Osteoblast (primary cell): Measurements from ENCODE around the gene CSAG1. TPM values are rescaled to one million over a fixed set of nuclear protein-coding genes. Genes with fewer than 3 reads are reported as not detected.
"Not testable (repeated sequence)": the region's sequence is repeated elsewhere in the genome, so short reads cannot be mapped to it uniquely, and the experiment has no call there.

Experiments used
- DNase-seq: peaks from one replicate; pipeline ENCODE4 v3.0.0; 2011; ENCODE audit warnings: low spot score, mixed read lengths; ENCODE audit not compliant: insufficient read length; ENCODE audit errors: missing footprints
- H2AFZ ChIP-seq: 2 replicates; pipeline ENCODE4 v1.6.0; 2011; ENCODE audit warnings: mild to moderate bottlenecking, low read length
- H3K27ac ChIP-seq: 2 replicates; pipeline ENCODE4 v1.5.1; 2011; ENCODE audit warnings: mild to moderate bottlenecking, low read depth, low read length, moderate library complexity
- H3K27me3 ChIP-seq: 2 replicates; pipeline ENCODE4 v1.6.0; 2012; ENCODE audit warnings: mild to moderate bottlenecking, control low read depth, inconsistent platforms, low read length, moderate library complexity; ENCODE audit not compliant: insufficient read depth
- H3K36me3 ChIP-seq: 2 replicates; pipeline ENCODE4 v1.5.1; 2011; ENCODE audit warnings: mild to moderate bottlenecking, low read length, control low read depth, moderate library complexity; ENCODE audit not compliant: insufficient read depth
- H3K4me1 ChIP-seq: 2 replicates; pipeline ENCODE4 v1.5.1; 2011; ENCODE audit warnings: mild to moderate bottlenecking, low read length, control low read depth, moderate library complexity; ENCODE audit not compliant: insufficient read depth
- H3K4me2 ChIP-seq: 2 replicates; pipeline ENCODE4 v1.6.0; 2011; ENCODE audit warnings: mild to moderate bottlenecking, low read length; ENCODE audit not compliant: insufficient read depth
- H3K4me3 ChIP-seq: fragments of 200-600 bp; sonication (generic); 3 replicates; pipeline ENCODE4 v1.5.1; 2012; ENCODE audit warnings: mild to moderate bottlenecking, low read length, inconsistent platforms; ENCODE audit not compliant: insufficient read depth
- H3K79me2 ChIP-seq: 2 replicates; pipeline ENCODE4 v1.6.0; 2012; ENCODE audit warnings: mild to moderate bottlenecking, low read length, control low read depth, inconsistent platforms; ENCODE audit not compliant: insufficient read depth
- H3K9me3 ChIP-seq: 2 replicates; pipeline ENCODE4 v1.5.1; 2011; ENCODE audit warnings: low read depth, low read length, control low read depth
- H4K20me1 ChIP-seq: 2 replicates; pipeline ENCODE4 v1.6.0; 2012; ENCODE audit warnings: mild to moderate bottlenecking, low read length, control low read depth; ENCODE audit not compliant: insufficient read depth
- total RNA-seq: library from RNA; depleted of rRNA; stranded (reverse); fragments of >200 nt; gene quantifications from 2 replicates; pipeline ENCODE4 v1.2.3, GENCODE V29; 2012
- TF ChIP-seq, protein P1 (sequence below): IDR thresholded peaks from 2 replicates; pipeline ENCODE4 v1.5.1; 2011; ENCODE audit warnings: mild to moderate bottlenecking, low read depth, low read length, moderate library complexity; ENCODE audit errors: extremely low read depth

Gene CSAG1
- total RNA-seq, 1 donor: not detected

DNA sequence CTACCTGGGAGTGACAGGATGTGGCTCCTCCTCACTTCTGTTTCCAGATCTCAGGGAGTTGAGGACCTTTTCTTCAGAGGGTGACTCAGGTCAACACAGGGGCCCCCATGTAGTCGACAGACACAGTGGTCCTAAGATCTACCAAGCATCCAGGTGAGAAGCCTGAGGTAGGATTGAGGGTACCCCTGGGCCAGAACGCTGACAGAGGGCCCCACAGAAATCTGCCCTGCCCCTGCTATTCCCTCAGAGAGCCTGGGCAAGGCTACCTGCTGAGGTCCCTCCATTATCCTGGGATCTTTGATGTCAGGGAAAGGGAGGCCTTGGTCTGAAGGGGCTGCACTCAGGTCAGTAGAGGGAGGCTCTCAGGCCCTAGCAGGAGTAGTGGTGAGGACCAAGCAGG lies 1.6 kb upstream of the CSAG1 start:
- Histone ChIP-seq H3K27me3 (no peaks in the 10 kb centered on the region), H3K79me2 (no peaks in the 10 kb centered on the region), H3K36me3 (no peaks in the 10 kb centered on the region), H3K4me3 (no peak overlapping the region), H4K20me1 (no peaks in the 10 kb centered on the region), H3K9me3 (no peaks in the 10 kb centered on the region), H3K27ac (no peak overlapping the region), H2AFZ (no peak overlapping the region), H3K4me1 (no peaks in the 10 kb centered on the region), H3K4me2 (no peak overlapping the region)
- DNase-seq: no peak
- TF ChIP-seq, protein P1, sequence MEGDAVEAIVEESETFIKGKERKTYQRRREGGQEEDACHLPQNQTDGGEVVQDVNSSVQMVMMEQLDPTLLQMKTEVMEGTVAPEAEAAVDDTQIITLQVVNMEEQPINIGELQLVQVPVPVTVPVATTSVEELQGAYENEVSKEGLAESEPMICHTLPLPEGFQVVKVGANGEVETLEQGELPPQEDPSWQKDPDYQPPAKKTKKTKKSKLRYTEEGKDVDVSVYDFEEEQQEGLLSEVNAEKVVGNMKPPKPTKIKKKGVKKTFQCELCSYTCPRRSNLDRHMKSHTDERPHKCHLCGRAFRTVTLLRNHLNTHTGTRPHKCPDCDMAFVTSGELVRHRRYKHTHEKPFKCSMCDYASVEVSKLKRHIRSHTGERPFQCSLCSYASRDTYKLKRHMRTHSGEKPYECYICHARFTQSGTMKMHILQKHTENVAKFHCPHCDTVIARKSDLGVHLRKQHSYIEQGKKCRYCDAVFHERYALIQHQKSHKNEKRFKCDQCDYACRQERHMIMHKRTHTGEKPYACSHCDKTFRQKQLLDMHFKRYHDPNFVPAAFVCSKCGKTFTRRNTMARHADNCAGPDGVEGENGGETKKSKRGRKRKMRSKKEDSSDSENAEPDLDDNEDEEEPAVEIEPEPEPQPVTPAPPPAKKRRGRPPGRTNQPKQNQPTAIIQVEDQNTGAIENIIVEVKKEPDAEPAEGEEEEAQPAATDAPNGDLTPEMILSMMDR: no peak

DNA sequence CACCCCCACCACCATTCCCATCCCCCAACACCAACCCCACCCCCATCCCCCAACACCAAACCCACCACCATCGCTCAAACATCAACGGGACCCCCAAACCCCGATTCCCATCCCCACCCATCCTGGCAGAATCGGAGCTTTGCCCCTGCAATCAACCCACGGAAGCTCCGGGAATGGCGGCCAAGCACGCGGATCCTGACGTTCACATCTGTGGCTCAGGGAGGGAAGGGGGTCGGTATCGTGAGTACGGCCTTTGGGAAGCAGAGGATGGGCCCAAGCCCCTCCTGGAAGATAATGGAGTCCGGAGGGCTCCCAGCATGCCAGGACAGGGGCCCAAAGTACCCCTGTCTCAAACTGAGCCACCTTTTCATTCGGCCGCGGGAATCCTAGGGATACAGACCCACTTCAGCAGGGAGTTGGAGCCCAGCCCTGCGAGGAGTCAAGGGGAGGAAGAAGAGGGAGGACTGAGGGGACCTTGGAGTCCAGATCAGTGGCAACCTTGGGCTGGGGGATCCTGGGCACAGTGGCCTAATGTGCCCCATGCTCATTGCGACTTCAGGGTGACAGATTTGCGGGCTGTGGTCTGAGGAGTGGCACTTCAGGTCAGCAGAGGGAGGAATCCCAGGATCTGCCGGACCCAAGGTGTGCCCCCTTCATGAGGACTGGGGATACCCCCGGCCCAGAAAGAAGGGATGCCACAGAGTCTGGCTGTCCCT lies 780 bp upstream of the CSAG1 start:
- not testable (repeated sequence) for H3K79me2 ChIP-seq

DNA sequence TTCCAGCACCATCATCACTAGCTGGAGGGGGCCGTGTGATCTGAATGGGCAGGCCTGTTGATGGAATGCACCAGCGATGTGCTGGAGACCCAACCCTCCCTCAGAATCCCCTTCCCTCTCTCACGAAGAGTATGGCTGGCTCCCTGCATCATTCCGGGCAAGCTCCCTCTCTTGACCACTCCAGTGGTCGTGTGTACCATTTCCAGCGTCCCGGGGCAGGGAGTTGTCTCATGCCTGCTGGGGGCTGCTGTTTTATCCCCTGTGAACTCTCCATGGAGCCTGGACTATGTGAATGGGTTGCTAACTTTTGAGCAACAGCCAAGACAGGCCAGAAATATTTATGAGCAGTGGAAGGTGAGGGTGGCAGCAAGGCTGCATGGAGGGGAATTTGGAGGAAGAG lies 8.1 kb downstream of the CSAG1 start:
- DNase-seq: no peak
- no peaks in the 10 kb centered on the region for H3K4me1 ChIP-seq
- H3K79me2 ChIP-seq: no peaks in the 10 kb centered on the region
- H4K20me1 ChIP-seq: no peaks in the 10 kb centered on the region
- H3K36me3 ChIP-seq: no peaks in the 10 kb centered on the region
- no peak overlapping the region for H3K27ac ChIP-seq
- TF ChIP-seq, protein P1: no peak
- H2AFZ ChIP-seq: no peak overlapping the region
- H3K9me3 ChIP-seq: no peaks in the 10 kb centered on the region
- H3K4me3 ChIP-seq: no peak overlapping the region
- no peaks in the 10 kb centered on the region for H3K27me3 ChIP-seq
- no peak overlapping the region for H3K4me2 ChIP-seq

More for the DNA sequence above, 780 bp upstream of the CSAG1 start:
- H3K27ac ChIP-seq, H3K4me1 ChIP-seq, H4K20me1 ChIP-seq, H3K27me3 ChIP-seq, H3K4me3 ChIP-seq, H3K9me3 ChIP-seq, H3K36me3 ChIP-seq, H2AFZ ChIP-seq, H3K4me2 ChIP-seq: not testable (repeated sequence)
- DNase-seq: peak; percentile 6

DNA sequence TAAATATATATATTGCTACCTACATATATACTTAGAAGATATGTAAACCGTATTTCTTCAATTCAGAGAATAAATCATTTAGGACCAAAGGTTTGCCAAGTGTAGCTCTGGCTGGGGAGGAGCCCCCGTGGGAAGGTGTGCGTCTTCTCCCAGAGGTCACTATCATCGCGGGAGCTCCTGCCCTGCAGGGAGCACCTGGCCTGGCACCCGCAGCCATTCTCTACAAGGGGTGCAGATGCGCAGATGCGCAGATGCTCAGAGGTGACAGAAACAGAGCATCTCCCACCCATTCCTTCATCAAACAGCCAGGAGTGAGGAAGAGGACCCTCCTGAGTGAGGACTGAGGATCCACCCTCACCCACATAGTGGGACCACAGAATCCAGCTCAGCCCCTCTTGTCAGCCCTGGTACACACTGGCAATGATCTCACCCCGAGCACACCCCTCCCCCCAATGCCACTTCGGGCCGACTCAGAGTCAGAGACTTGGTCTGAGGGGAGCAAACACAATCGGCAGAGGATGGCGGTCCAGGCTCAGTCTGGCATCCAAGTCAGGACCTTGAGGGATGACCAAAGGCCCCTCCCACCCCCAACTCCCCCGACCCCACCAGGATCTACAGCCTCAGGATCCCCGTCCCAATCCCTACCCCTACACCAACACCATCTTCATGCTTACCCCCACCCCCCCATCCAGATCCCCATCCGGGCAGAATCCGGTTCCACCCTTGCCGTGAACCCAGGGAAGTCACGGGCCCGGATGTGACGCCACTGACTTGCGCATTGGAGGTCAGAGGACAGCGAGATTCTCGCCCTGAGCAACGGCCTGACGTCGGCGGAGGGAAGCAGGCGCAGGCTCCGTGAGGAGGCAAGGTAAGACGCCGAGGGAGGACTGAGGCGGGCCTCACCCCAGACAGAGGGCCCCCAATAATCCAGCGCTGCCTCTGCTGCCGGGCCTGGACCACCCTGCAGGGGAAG lies 19.4 kb downstream of the CSAG1 start, which contains the start of gene MAGEA2B:
TSS of gene MAGEA2B (plus strand) at position 814 of the 973 bp plus-strand sequence. CDS start 2,479 bp downstream, outside the sequence.
- H3K9me3 ChIP-seq, H3K4me2 ChIP-seq, H3K27ac ChIP-seq, H3K36me3 ChIP-seq, H3K4me3 ChIP-seq, H3K79me2 ChIP-seq, H4K20me1 ChIP-seq, H2AFZ ChIP-seq, H3K4me1 ChIP-seq, DNase-seq, H3K27me3 ChIP-seq: not testable (repeated sequence)

DNA sequence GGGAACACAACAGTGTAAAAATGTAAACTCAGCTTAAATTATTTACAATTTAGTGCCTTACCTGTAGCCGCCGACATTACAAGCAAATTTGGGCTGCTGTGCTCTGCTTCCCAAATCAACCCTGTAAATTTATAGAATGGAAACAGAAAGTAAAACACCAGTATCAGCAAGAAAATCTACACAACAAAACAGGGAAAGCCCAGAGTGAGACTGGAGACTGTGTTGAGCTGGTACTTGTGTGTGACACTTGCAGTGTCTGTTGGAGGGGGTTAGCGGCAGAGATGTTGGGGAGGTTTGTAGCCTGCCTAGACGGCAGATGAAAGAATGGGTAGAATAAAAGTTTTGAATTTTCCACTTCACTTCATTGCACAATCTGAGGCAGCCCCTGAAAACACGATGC lies 20.3 kb downstream of the CSAG1 start:
- H3K27me3 ChIP-seq, H2AFZ ChIP-seq, H3K4me3 ChIP-seq, H3K79me2 ChIP-seq, H3K4me1 ChIP-seq, H3K27ac ChIP-seq, H3K4me2 ChIP-seq, H3K36me3 ChIP-seq, H3K9me3 ChIP-seq, H4K20me1 ChIP-seq, DNase-seq: not testable (repeated sequence)

DNA sequence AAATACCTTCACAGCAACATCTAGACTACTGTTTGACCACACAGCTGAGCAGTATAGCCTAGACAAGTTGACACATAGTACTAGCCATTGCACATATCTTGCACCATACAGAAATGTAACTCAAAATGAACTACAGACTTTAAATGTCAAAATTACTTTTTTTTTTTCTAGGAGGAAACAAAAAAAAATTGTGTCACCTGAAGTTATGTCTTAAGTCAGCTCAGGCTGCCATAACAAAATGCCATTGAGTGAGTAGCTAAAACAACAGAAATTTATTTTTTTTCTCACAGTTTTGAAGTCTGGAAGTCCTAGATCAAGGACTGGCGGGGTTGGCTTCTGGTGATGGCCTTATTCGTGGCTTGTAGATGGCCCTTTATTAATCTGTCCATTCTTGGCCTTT lies 24.3 kb downstream of the CSAG1 start, which contains the start of gene CSAG2:
TSS of gene CSAG2 (minus strand) at position 101 of the 400 bp plus-strand sequence. CDS start 161 bp downstream, outside the sequence.
- H2AFZ ChIP-seq, H3K36me3 ChIP-seq, H3K4me1 ChIP-seq, H4K20me1 ChIP-seq, H3K27ac ChIP-seq, H3K4me2 ChIP-seq, H3K79me2 ChIP-seq, DNase-seq, H3K4me3 ChIP-seq, H3K9me3 ChIP-seq, H3K27me3 ChIP-seq: not testable (repeated sequence)

DNA sequence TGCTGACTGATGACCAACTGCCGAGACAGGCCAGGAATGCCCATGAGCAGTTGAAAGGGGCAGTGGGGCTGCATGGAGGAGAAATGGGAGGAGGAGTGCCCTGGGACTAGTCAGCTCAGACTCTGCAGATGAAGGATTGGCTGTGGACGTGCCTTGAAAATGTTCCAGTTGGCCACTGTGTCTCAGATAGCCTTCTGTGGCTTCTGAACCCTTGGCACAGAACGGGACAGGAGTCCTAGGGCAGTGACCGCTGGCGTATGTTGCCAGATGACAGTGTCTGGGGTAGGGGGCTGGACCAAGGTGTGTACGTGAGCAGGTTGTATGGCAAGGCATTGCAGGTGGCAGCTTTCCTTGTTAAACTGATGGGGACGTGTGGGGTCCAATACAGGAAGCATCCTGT lies 27.0 kb downstream of the CSAG1 start:
- not testable (repeated sequence) for H3K4me1 ChIP-seq, H3K9me3 ChIP-seq, H3K4me3 ChIP-seq, DNase-seq, H2AFZ ChIP-seq, H3K27ac ChIP-seq, H4K20me1 ChIP-seq, H3K4me2 ChIP-seq, H3K27me3 ChIP-seq, H3K79me2 ChIP-seq, H3K36me3 ChIP-seq
